HG03025 (cell line): ENCODE results near the gene CCDC82.

Experiments
- ATAC-seq: cut with Tn5 transposase; IDR thresholded peaks from one replicate; pipeline ENCODE4 v1.9.1; 2021; ENCODE audit warnings: mild to moderate bottlenecking, moderate library complexity; ENCODE audit not compliant: unreplicated experiment, low FRiP score

CCDC82 gene

DNA sequence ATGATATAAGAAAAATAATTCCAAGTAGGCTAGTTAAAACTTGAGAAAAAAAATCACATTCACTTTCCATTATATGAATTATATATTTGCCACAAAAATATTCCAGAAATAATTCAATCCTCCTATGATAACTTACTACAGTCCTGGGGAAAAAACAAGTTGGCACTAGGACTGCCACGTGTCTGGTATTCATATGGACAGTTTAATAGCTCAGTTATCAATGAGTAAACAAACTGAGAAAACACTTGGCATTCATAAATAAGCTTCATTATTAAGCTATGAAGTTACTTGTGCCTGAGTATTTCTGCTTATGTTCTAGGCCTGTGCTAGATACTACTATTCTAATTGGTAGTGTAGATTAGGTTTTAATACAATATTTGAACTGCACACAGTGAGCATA is 24.2 kb downstream of the CCDC82 start:
- ATAC-seq, result no peak

GRCh38 chr11:96361778-96362177 is 27.9 kb downstream of the CCDC82 start:
- no peak for ATAC-seq

GRCh38 chr11:96358321-96358720 is 31.4 kb downstream of the CCDC82 start:
- no peak for ATAC-seq

DNA sequence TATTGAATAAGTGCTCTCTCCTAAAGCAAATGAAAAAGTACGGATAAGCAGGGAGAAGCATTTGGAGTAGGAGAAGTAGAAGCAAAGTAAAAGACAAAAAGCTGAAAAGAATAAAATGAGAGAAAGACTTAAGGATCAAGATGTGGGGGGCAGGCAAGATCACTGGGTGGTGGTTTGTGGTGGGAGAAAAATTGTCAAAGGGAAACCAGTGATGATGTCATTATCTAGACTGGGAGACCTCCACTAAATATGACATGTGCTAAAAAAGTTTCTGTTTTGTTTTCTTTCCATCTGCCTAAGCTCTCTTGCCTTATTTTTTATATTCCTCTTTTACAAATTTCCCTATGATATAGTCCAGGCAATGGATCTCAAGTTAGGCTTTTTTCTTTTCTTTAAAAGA is 31.9 kb downstream of the CCDC82 start:
- no peak for ATAC-seq

DNA sequence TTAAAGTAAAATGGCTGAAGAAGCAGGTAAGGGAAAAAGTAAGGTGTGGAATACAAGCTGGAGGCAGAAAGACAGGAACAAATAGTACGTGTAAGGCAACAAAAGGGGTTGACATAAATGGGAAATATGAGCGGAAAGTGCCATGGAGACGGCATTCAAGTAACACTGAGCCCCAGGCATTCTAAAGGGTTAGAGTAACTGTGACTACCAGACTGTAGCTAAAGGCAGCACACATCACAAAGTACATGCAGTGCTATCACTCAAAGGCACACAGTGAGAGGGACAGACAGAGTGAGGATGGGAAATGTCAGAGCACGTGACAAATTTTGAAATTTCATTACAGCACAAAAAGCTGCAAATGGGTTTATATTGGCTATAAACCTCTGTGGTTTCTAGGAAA is 32.9 kb downstream of the CCDC82 start:
- no peak for ATAC-seq

DNA sequence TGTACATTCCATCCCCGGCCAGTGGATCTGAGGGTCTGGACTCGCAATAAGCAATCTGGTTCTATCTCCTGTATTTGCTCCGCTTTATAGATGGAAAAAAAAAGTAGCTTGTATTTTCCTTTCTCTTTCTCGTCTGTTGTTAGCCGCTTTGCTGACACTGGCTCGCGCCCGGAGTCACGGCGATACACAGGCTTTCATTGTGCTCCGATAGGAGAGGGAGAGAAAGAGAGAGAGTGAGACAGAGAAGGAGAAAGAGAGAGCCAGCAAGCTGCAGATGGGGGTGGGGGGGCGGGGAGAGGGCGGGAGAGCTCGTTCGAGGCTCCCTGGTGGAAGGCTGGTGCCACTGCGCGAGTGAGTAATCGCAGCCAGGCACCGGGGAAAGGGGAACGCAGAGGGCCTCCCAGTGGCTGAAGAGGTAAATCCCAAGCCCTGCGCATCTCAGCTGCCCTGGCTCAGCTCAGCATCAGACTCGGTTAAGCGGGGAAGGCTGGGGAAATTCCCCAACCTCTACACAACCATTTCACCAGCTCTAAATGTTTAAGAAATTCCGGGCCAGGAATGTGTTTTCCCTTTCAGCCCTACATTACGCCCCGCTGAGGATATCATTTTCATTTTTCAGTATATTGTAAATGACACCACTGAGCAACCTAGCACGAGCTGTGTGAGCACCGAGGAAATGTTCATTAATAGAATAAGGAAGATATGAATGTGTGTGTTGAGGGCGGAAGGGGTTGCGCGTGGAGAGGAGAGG is 46.6 kb downstream of the CCDC82 start, which contains the start of gene MAML2:
TSS of gene MAML2 (minus strand) at position 235 of the 751 bp plus-strand sequence. CDS start 1,300 bp downstream, outside the sequence.
- ATAC-seq, result peak; percentile 73

DNA sequence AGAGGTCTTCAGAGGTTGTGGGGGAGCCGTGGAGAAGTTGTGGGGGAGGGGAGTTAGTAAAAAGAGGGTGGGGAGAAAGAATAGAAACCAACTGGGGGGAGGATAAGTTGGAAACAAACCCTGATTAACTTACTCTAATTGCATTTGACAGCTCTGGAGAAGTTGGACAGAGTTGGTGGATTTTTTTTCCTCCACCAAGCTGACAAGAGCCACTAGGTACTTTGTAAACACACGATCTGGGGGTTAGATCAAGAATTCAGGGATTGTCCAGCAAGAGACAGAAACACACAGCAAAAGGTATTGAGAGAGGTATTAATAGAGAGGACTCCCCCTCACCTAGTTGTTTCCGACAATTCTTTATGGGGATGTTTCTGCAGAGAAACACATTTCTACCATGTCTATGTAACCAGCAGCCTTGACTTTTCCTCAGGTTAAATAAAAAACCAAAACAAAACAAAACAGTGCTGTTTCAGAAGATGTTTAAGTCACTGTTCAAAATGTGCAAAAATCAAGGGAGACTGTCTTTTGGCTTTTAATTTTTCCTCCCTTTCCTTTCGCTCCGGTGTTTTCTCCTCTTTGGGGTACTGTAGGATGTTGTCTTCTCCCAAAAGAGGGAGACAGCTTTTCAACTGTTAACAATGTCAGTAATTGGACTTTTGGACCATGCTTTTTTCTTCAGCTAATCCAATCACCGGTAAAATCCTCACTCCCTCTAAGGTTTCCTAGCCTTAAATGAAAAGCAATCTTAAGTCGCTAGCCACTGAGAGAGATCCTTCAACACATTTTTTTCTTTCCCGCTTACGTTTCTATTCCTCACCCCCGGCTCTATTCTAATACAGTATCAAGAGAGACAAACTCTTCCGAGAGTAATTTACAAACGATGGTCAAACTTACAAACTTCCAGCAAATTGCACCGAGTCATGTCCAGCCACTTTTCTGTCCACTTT is 47.4 kb downstream of the CCDC82 start:
- ATAC-seq, result no peak

DNA sequence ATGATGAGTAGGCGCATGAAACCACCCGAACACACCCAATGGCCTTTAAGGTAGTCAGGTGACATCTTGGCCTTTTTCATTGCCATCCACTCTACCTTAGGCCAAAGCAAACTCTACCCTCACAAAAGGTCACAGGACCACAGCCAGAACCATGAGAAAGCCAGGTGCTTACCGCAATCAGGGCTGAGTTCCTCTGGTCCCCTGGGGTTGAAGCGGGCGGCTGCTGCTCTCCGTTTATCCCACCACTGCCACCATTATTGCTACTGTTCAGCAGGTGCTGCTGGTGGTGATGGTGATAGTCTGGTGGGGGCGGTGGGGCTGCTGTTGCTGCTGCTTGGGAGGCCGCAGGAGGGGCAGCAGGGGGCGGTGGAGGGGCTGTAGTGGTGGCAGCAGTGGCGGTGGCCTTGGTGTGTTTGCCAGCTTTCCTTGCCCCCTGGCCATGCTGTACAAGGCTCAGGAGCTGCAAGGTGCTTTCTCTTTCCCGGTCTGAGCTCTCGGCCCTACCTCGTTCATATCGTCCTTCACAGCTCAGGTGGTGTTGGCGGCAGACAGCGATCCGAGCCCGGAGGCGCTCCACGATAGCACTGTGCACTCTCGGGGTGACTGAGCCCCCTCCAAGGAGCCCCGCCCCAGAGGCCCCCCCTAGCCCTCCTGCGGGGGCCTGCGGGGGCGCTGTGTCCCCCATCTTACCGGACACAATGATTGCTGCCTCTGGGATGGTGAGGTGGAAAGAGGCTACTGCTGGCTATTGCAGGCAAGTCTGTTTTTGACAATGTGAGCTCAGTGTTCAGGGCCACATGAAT is 48.3 kb downstream of the CCDC82 start:
- ATAC-seq, result no peak

GRCh38 chr11:96340555-96340885 is 49.2 kb downstream of the CCDC82 start:
- ATAC-seq, result no peak

GRCh38 chr11:96339706-96340554 is 49.8 kb downstream of the CCDC82 start:
- no peak for ATAC-seq

GRCh38 chr11:96338910-96339705 is 50.6 kb downstream of the CCDC82 start:
- peak; percentile 39 for ATAC-seq

DNA sequence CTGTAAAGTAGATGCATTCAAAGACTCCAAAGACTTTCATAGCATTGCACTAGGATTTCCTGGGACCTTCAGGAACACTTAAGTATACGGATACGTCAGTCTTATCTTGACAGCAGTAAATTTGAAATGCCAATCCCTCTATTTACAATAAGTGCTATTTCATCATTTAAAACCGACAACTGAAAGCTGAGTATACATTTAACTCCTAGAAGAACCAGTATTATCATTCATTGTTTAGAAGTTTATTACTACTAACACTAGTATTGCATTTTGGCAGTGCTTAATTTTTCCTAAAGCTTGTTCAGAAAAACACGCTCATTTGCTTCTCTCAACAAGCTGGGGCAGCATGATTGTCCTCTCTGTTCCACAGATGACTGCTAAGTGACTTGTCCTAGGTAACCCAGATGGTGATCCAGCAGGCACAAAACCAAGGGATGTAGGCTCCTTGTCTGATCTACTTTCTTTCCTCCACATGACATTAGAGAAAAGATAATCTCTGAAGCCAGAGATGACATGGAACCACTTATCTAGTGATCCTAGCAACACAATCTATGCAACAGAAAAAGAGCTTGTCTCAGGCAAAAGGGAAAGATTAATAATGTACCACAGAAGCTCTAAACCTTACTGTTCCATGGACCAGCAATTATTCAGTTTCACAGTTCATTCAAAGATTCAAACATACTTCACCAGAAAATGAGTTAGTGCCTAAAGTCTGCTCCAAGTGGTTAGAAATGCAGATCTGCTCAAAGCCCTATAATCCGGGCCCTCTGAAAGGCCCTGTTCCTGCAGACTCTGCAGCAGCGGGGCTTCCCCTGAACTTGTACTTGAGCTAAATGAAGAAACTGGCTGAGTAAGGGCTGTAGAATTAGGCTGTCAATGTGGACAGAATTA is 51.9 kb downstream of the CCDC82 start:
- ATAC-seq, result peak; percentile 35

GRCh38 chr11:96335388-96335787 is 54.3 kb downstream of the CCDC82 start:
- ATAC-seq, result no peak

DNA sequence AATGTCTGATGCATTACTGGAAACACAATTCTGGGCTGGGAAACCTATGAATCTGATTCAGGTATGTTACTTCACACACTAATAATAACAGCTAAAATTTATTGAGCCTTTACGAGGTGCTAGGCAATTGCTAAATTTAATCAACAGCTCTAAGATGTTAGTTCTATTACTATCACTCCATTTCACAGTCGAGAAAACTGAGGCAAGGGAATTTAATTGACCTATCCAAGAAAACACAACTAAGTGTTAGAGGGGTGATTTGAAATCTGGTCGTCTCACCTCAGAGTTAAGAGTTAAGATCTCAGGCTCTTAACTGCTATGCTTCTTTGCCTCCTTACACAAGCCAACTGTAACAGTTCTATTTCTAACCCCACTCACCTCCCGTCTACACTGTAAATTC is 55.5 kb downstream of the CCDC82 start:
- no peak for ATAC-seq

GRCh38 chr11:96333191-96333719 is 56.5 kb downstream of the CCDC82 start:
- ATAC-seq, result no peak

DNA sequence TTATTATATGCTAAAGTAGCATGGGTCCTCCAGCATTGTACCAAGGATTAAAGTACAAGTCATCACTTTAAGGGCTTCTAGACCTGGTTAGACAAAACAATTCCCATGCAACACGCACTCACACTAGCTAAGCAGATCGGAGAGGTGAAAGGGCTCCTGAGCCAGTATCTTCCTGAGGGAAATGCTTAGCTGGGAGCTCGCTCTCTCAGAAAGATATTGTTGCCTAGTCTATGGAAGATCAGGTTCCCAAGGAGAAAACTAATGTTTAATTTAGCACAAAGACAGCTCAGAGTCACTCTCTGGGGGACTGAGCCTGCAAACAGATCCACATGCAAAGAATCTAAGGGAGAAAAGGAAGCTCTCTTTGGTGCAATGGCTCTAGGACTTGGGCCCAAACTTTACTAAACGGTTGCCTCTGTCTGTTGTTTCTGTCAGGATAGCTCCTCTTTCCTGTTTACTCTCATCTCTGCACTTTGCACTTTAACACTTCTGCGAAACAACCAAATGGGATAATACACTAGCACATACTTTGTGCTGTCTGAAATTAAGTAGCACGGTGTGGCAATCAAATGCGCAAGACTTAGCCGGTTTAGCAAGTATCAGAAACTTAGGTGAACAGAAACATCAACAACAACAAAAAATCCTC is 57.5 kb downstream of the CCDC82 start:
- ATAC-seq, result no peak

- ATAC-seq, result no peak
These were observed 58.0 kb downstream of the CCDC82 start for GRCh38 chr11:96331699-96332116.
